ENCODE results near the gene PLA2G4F. TPM values are rescaled to one million over a fixed set of nuclear protein-coding genes. Genes with fewer than 3 reads are reported as not detected.

PLA2G4F gene
- total and polyA plus RNA-seq, 10 of the 15 experiments (the other 5 are each of a cell fraction or from before 2014, with no cell fraction given): not detected

DNA sequence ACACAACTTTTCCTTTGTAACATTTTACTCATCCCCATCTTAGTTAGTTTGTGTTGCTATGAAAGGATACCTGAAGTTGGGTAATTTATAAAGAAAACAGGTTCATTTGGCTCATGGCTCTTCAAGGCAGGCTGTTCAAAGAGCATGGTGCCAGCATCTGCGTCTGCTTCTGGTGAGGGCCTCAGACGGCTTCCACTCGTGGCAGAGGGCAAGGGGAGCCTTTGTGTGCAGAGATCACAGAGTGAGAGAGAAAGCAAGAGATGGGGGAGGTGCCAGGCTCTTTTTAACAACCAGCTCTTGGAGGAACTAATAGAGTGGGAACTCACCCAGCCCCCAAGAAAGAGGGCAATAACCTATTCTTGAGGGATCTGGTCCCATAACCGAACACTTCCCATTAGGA is 23.1 kb downstream of the PLA2G4F start:
- TF ChIP-seq, protein P1, sequence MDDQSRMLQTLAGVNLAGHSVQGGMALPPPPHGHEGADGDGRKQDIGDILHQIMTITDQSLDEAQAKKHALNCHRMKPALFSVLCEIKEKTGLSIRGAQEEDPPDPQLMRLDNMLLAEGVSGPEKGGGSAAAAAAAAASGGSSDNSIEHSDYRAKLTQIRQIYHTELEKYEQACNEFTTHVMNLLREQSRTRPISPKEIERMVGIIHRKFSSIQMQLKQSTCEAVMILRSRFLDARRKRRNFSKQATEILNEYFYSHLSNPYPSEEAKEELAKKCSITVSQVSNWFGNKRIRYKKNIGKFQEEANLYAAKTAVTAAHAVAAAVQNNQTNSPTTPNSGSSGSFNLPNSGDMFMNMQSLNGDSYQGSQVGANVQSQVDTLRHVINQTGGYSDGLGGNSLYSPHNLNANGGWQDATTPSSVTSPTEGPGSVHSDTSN (IDR thresholded peaks at IDR 0.05; ENCODE audit: insufficient replicate concordance, low read depth, low read length): no peak
- TF ChIP-seq GABPA (IDR thresholded peaks at IDR 0.05; ENCODE audit: low read depth) (no peak), HCFC1 (IDR thresholded peaks at IDR 0.05; ENCODE audit: low read length) (no peak), ZNF217 (IDR thresholded peaks at IDR 0.05) (no peak), RELA (IDR thresholded peaks at IDR 0.05; ENCODE audit: borderline replicate concordance, partially characterized antibody) (no peak), BACH1 (IDR thresholded peaks at IDR 0.05; ENCODE audit: borderline replicate concordance) (no peak), NFYA (IDR thresholded peaks at IDR 0.05; ENCODE audit: borderline replicate concordance, low read depth, low read length) (no peak), MYC (IDR thresholded peaks at IDR 0.05; ENCODE audit: insufficient read depth, insufficient read length, insufficient replicate concordance, low read length, severe bottlenecking) (no peak), MEF2B (IDR thresholded peaks at IDR 0.05; ENCODE audit: partially characterized antibody, poor library complexity, severe bottlenecking) (no peak)
- TF ChIP-seq, protein P2, sequence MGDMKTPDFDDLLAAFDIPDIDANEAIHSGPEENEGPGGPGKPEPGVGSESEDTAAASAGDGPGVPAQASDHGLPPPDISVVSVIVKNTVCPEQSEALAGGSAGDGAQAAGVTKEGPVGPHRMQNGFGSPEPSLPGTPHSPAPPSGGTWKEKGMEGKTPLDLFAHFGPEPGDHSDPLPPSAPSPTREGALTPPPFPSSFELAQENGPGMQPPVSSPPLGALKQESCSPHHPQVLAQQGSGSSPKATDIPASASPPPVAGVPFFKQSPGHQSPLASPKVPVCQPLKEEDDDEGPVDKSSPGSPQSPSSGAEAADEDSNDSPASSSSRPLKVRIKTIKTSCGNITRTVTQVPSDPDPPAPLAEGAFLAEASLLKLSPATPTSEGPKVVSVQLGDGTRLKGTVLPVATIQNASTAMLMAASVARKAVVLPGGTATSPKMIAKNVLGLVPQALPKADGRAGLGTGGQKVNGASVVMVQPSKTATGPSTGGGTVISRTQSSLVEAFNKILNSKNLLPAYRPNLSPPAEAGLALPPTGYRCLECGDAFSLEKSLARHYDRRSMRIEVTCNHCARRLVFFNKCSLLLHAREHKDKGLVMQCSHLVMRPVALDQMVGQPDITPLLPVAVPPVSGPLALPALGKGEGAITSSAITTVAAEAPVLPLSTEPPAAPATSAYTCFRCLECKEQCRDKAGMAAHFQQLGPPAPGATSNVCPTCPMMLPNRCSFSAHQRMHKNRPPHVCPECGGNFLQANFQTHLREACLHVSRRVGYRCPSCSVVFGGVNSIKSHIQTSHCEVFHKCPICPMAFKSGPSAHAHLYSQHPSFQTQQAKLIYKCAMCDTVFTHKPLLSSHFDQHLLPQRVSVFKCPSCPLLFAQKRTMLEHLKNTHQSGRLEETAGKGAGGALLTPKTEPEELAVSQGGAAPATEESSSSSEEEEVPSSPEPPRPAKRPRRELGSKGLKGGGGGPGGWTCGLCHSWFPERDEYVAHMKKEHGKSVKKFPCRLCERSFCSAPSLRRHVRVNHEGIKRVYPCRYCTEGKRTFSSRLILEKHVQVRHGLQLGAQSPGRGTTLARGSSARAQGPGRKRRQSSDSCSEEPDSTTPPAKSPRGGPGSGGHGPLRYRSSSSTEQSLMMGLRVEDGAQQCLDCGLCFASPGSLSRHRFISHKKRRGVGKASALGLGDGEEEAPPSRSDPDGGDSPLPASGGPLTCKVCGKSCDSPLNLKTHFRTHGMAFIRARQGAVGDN (IDR thresholded peaks at IDR 0.05): no peak
- TF ChIP-seq, protein P3, sequence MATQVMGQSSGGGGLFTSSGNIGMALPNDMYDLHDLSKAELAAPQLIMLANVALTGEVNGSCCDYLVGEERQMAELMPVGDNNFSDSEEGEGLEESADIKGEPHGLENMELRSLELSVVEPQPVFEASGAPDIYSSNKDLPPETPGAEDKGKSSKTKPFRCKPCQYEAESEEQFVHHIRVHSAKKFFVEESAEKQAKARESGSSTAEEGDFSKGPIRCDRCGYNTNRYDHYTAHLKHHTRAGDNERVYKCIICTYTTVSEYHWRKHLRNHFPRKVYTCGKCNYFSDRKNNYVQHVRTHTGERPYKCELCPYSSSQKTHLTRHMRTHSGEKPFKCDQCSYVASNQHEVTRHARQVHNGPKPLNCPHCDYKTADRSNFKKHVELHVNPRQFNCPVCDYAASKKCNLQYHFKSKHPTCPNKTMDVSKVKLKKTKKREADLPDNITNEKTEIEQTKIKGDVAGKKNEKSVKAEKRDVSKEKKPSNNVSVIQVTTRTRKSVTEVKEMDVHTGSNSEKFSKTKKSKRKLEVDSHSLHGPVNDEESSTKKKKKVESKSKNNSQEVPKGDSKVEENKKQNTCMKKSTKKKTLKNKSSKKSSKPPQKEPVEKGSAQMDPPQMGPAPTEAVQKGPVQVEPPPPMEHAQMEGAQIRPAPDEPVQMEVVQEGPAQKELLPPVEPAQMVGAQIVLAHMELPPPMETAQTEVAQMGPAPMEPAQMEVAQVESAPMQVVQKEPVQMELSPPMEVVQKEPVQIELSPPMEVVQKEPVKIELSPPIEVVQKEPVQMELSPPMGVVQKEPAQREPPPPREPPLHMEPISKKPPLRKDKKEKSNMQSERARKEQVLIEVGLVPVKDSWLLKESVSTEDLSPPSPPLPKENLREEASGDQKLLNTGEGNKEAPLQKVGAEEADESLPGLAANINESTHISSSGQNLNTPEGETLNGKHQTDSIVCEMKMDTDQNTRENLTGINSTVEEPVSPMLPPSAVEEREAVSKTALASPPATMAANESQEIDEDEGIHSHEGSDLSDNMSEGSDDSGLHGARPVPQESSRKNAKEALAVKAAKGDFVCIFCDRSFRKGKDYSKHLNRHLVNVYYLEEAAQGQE (IDR thresholded peaks at IDR 0.05; ENCODE audit: low read depth, low read length): no peak
- no TSS peak for BruUV-seq (replicated peaks)
- Histone ChIP-seq H3K79me2 (ENCODE audit: control insufficient read depth, insufficient read depth, low read length) (no peaks in the 10 kb centered on the region), H3K4me2 (ENCODE audit: control insufficient read depth, insufficient read depth) (no peak overlapping the region), H3K9me3 (replicated peaks; ENCODE audit: control insufficient read depth, insufficient read depth, low read length) (no peaks in the 10 kb centered on the region), H3K9ac (ENCODE audit: control insufficient read depth, insufficient read depth, low read length) (no peak overlapping the region), H3K36me3 (ENCODE audit: control insufficient read depth in 2 of 2, insufficient read depth in 2 of 2, low read length in 1 of 2) (no peaks in the 10 kb centered on the region), H3K27me3 (replicated peaks in 1 of 2; ENCODE audit: control insufficient read depth in 2 of 2, insufficient read depth in 2 of 2, low read length in 1 of 2) (no peaks in the 10 kb centered on the region), H3K4me3 (no peak overlapping the region), H4K20me1 (ENCODE audit: control insufficient read depth, insufficient read depth) (no peaks in the 10 kb centered on the region), H3K27ac (ENCODE audit: control insufficient read depth, insufficient read depth) (no peak overlapping the region), H3K4me1 (ENCODE audit: control insufficient read depth, insufficient read depth, low read length) (no peaks in the 10 kb centered on the region), H2AFZ (ENCODE audit: control insufficient read depth, low read depth, low read length) (no peak overlapping the region)
- SMC1A ChIA-PET (ENCODE audit: uncharacterized antibody, unreplicated experiment): interaction anchor here (0.6 kb wide), 1 partner anchor 1003 kb away, joined by 3 read pairs; no protein-coding TSS in a partner anchor
- ATAC-seq: no peak
- in situ Hi-C loops (cut with MboI) (no loop called here), intact Hi-C loops (cut with micrococcal nuclease; ENCODE audit: unreplicated experiment) (loop anchor here (5.0 kb wide), 1 partner anchor 51 kb away; no protein-coding TSS in a partner anchor)
- WGBS (ENCODE audit: insufficient coverage, insufficient replicate concordance, low lambda C conversion rate, missing lambda C conversion rate): 26% methylated on average over 4 of the region's 4 CpGs
- POLR2A ChIA-PET: no interaction called here
- RAD21 ChIA-PET (ENCODE audit: unreplicated experiment): interaction anchor here (0.8 to 1.0 kb wide), 2 partner anchors 38 to 55 kb away, joined by 3 read pairs; no protein-coding TSS in a partner anchor
- CTCF ChIA-PET: interaction anchor here (0.7 to 4.1 kb wide), 5 partner anchors 23 to 144 kb away, joined by 3 to 16 read pairs (median 5); no protein-coding TSS in a partner anchor
- DNase-seq (ENCODE audit: low read depth, low spot score): no peak
- FAIRE-seq: no peak

Measured in GM12878 (cell line).